Neural progenitor cell (in vitro differentiated cells): Measurements from ENCODE around the gene THAP4.
A peak's percentile ranks its signal among the peaks of the same experiment; 100 is the strongest.

ENCODE experiments used
- EZH2phosphoT487 ChIP-seq: fragments of 200-600 bp; sonication (generic); IDR thresholded peaks from 2 replicates; pipeline ENCODE4 v1.6.1; 2017; ENCODE audit warnings: antibody characterized with exemption
- TF ChIP-seq, protein P1 (sequence below): fragments of 200-600 bp; sonication (generic); IDR thresholded peaks from 2 replicates; pipeline ENCODE4 v1.5.1; 2017; ENCODE audit warnings: antibody characterized with exemption, mild to moderate bottlenecking

GRCh38 chr2:241558532-241559322 is 78.2 kb downstream of the THAP4 start, which contains the start of gene BOK:
- TF ChIP-seq, protein P1, sequence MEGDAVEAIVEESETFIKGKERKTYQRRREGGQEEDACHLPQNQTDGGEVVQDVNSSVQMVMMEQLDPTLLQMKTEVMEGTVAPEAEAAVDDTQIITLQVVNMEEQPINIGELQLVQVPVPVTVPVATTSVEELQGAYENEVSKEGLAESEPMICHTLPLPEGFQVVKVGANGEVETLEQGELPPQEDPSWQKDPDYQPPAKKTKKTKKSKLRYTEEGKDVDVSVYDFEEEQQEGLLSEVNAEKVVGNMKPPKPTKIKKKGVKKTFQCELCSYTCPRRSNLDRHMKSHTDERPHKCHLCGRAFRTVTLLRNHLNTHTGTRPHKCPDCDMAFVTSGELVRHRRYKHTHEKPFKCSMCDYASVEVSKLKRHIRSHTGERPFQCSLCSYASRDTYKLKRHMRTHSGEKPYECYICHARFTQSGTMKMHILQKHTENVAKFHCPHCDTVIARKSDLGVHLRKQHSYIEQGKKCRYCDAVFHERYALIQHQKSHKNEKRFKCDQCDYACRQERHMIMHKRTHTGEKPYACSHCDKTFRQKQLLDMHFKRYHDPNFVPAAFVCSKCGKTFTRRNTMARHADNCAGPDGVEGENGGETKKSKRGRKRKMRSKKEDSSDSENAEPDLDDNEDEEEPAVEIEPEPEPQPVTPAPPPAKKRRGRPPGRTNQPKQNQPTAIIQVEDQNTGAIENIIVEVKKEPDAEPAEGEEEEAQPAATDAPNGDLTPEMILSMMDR = no peak
- peak; percentile 40 for TF ChIP-seq EZH2phosphoT487
